HepG2 (cell line): ENCODE results near the gene ZNF605. TPM values are rescaled to one million over a fixed set of nuclear protein-coding genes. Genes with fewer than 3 reads are reported as not detected.
A peak's percentile ranks its signal among the peaks of the same experiment; 100 is the strongest.

Experiments used
- DR1 ChIP-seq: sonication (generic); formaldehyde crosslinking; IDR thresholded peaks from 2 replicates; pipeline ENCODE4 v1.8.0; 2021; ENCODE audit warnings: mild to moderate bottlenecking, missing genetic modification reagents, inconsistent platforms
- FOXC1 ChIP-seq: sonication (generic); formaldehyde crosslinking; IDR thresholded peaks from 2 replicates; pipeline ENCODE4 v1.8.0; 2022; ENCODE audit warnings: mild to moderate bottlenecking, missing genetic modification reagents, borderline replicate concordance
- MXI1 ChIP-seq: IDR thresholded peaks from 3 replicates; pipeline ENCODE4 v1.6.1; 2012; ENCODE audit warnings: low read depth, low read length, inconsistent platforms, borderline replicate concordance
- NFE2 ChIP-seq: sonication (generic); formaldehyde crosslinking; IDR thresholded peaks from 2 replicates; pipeline ENCODE4 v1.4.0; 2020; ENCODE audit warnings: missing genetic modification reagents
- U2AF1 ChIP-seq: fragments of 200-400 bp; formaldehyde crosslinking; optimal IDR thresholded peaks from 2 replicates; pipeline ENCODE3; 2017; ENCODE audit warnings: mild to moderate bottlenecking, low read depth, low read length
- ZBTB38 ChIP-seq: sonication (generic); formaldehyde crosslinking; IDR thresholded peaks from 2 replicates; pipeline ENCODE4 v1.5.1; 2020; ENCODE audit warnings: mild to moderate bottlenecking, missing genetic modification reagents
- ZKSCAN1 ChIP-seq: fragments of 150-350 bp; IDR thresholded peaks from 2 replicates; pipeline ENCODE4 v1.6.1; 2014; ENCODE audit warnings: low read length
- ZNF256 ChIP-seq: sonication (generic); formaldehyde crosslinking; conservative IDR thresholded peaks from 2 replicates; pipeline ENCODE4 v1.4.0; 2020; ENCODE audit warnings: missing genetic modification reagents
- ZNF512B ChIP-seq: sonication (generic); formaldehyde crosslinking; IDR thresholded peaks from 2 replicates; pipeline ENCODE4 v1.5.1; 2020; ENCODE audit warnings: missing genetic modification reagents, mild to moderate bottlenecking, borderline replicate concordance
- ZNF607 ChIP-seq: sonication (generic); formaldehyde crosslinking; IDR thresholded peaks from 2 replicates; pipeline ENCODE4 v1.5.1; 2020; ENCODE audit warnings: missing genetic modification reagents, mild to moderate bottlenecking, borderline replicate concordance
- ZNF710 ChIP-seq: sonication (generic); formaldehyde crosslinking; IDR thresholded peaks from 2 replicates; pipeline ENCODE4 v1.5.0; 2020; ENCODE audit warnings: mild to moderate bottlenecking, missing genetic modification reagents, borderline replicate concordance
- polyA plus RNA-seq, 8 experiments: library from polyadenylated mRNA; depleted of rRNA in 3 of 8; stranded (reverse) in 7 of 8; unstranded in 1 of 8; fragments of >200 nt; fragmentation: Illumina TruSeq in 4 of 8; extraction: Trizol in 4 of 8; gene quantifications; 2 replicates each; pipeline versions ENCODE4 v1.2.1 to v1.2.3, GENCODE V29; 2011 to 2016; ENCODE audit warnings: low read depth in 4 of 8, missing spikeins in 1 of 8, mixed read lengths in 1 of 8; ENCODE audit not compliant: insufficient read depth in 1 of 8
- total RNA-seq, 5 experiments: library from RNA; depleted of rRNA; stranded (reverse); fragments of >200 nt; fragmentation: Illumina TruSeq; extraction: Trizol; gene quantifications; 2 replicates each; pipeline ENCODE4 v1.2.3, GENCODE V29; 2016; ENCODE audit warnings: low read depth in 1 of 5
- TF ChIP-seq, protein P1 (sequence below): sonication (generic); formaldehyde crosslinking; IDR thresholded peaks from 2 replicates; pipeline ENCODE4 v1.4.0; 2020; ENCODE audit warnings: missing genetic modification reagents
- TF ChIP-seq, protein P2 (sequence below): sonication (generic); formaldehyde crosslinking; IDR thresholded peaks from 2 replicates; pipeline ENCODE4 v1.5.1; 2020; ENCODE audit warnings: missing genetic modification reagents, mild to moderate bottlenecking, borderline replicate concordance

Gene ZNF605
- total and polyA plus RNA-seq, 2 of the 13 experiments (the other 11 are each of a cell fraction or from before 2014, with no cell fraction given): 6.7 to 6.8 TPM

- TF ChIP-seq, protein P1, sequence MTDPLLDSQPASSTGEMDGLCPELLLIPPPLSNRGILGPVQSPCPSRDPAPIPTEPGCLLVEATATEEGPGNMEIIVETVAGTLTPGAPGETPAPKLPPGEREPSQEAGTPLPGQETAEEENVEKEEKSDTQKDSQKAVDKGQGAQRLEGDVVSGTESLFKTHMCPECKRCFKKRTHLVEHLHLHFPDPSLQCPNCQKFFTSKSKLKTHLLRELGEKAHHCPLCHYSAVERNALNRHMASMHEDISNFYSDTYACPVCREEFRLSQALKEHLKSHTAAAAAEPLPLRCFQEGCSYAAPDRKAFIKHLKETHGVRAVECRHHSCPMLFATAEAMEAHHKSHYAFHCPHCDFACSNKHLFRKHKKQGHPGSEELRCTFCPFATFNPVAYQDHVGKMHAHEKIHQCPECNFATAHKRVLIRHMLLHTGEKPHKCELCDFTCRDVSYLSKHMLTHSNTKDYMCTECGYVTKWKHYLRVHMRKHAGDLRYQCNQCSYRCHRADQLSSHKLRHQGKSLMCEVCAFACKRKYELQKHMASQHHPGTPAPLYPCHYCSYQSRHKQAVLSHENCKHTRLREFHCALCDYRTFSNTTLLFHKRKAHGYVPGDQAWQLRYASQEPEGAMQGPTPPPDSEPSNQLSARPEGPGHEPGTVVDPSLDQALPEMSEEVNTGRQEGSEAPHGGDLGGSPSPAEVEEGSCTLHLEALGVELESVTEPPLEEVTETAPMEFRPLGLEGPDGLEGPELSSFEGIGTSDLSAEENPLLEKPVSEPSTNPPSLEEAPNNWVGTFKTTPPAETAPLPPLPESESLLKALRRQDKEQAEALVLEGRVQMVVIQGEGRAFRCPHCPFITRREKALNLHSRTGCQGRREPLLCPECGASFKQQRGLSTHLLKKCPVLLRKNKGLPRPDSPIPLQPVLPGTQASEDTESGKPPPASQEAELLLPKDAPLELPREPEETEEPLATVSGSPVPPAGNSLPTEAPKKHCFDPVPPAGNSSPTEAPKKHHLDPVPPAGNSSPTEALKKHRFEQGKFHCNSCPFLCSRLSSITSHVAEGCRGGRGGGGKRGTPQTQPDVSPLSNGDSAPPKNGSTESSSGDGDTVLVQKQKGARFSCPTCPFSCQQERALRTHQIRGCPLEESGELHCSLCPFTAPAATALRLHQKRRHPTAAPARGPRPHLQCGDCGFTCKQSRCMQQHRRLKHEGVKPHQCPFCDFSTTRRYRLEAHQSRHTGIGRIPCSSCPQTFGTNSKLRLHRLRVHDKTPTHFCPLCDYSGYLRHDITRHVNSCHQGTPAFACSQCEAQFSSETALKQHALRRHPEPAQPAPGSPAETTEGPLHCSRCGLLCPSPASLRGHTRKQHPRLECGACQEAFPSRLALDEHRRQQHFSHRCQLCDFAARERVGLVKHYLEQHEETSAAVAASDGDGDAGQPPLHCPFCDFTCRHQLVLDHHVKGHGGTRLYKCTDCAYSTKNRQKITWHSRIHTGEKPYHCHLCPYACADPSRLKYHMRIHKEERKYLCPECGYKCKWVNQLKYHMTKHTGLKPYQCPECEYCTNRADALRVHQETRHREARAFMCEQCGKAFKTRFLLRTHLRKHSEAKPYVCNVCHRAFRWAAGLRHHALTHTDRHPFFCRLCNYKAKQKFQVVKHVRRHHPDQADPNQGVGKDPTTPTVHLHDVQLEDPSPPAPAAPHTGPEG: no peak
- TF ChIP-seq DR1 (CRISPR knock-in tag) (no peak), U2AF1 (no peak), NFE2 (CRISPR knock-in tag) (no peak), ZNF710 (0 out of 2 replicates have a peak, but pooled peaks have one; percentile 26), FOXC1 (CRISPR knock-in tag) (no peak; the same call in 1 of the 2 replicates), ZNF256 (no peak), ZNF607 (CRISPR knock-in tag) (no peak), ZKSCAN1 (no peak), MXI1 (0 out of 3 replicates have a peak, but pooled peaks have one; percentile 26), ZBTB38 (CRISPR knock-in tag) (peak; percentile 61), ZNF512B (no peak)
- TF ChIP-seq, protein P2, sequence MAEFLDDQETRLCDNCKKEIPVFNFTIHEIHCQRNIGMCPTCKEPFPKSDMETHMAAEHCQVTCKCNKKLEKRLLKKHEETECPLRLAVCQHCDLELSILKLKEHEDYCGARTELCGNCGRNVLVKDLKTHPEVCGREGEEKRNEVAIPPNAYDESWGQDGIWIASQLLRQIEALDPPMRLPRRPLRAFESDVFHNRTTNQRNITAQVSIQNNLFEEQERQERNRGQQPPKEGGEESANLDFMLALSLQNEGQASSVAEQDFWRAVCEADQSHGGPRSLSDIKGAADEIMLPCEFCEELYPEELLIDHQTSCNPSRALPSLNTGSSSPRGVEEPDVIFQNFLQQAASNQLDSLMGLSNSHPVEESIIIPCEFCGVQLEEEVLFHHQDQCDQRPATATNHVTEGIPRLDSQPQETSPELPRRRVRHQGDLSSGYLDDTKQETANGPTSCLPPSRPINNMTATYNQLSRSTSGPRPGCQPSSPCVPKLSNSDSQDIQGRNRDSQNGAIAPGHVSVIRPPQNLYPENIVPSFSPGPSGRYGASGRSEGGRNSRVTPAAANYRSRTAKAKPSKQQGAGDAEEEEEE: no peak
Observed at GRCh38 chr12:132955094-132956010, 754 bp downstream of the ZNF605 start (continued).
